ENCODE results near the gene ITM2C. TPM values are rescaled to one million over a fixed set of nuclear protein-coding genes. Genes with fewer than 3 reads are reported as not detected.
A peak's percentile ranks its signal among the peaks of the same experiment; 100 is the strongest.

ITM2C gene
- total and polyA plus RNA-seq, 2 of the 8 experiments (the other 6 are each of a cell fraction or from before 2014, with no cell fraction given) = 362 to 742 TPM

GRCh38 chr2:230877116-230877758, 12.5 kb downstream of the ITM2C start:
- peaks cover 16% of the 10 kb centered on the region for H3K79me1 ChIP-seq (ENCODE audit: low read depth, low read length)
- peaks cover 0 to 23% of the 10 kb centered on the region in 2 experiments; a peak in 2 of 4 replicates for H3K79me2 ChIP-seq (ENCODE audit: control insufficient read depth in 1 of 2, insufficient read depth in 2 of 2, low read length in 2 of 2)
- H3K4me1 ChIP-seq (replicated peaks in 1 of 4; ENCODE audit: control insufficient read depth in 3 of 4, insufficient read depth in 4 of 4, low read length in 3 of 4) = peaks cover 0 to 3% (median under 1%) of the 10 kb centered on the region in 4 experiments; a peak in 3 of 7 replicates
- no peak overlapping the region for H4K5ac ChIP-seq (ENCODE audit: insufficient read length, low read depth, low read length)
- peaks cover 7 to 30% of the 10 kb centered on the region in 2 experiments for H4K20me1 ChIP-seq (replicated peaks in 1 of 2; ENCODE audit: control insufficient read depth in 1 of 2, insufficient read depth in 2 of 2, low read length in 2 of 2)
- WGBS, 2 experiments (ENCODE audit: extremely low coverage in 1 of 2, insufficient coverage in 1 of 2, insufficient read length in 1 of 2, insufficient replicate concordance in 2 of 2, low coverage in 1 of 2, low lambda C conversion rate in 2 of 2, missing lambda C conversion rate in 1 of 2) = 96% methylated on average over 27 of the region's 27 CpGs; no CpG with 5 or more reads in 1 of the 2 experiments
- no peak overlapping the region for H3K9ac ChIP-seq (replicated peaks in 1 of 4; ENCODE audit: extremely low read depth in 1 of 4, low read depth in 3 of 4, low read length in 3 of 4)
- H2BK12ac ChIP-seq (ENCODE audit: low read depth, low read length) = no peak overlapping the region
- peaks cover 20 to 66% (median 46%) of the 10 kb centered on the region in 4 experiments for H3K36me3 ChIP-seq (ENCODE audit: control insufficient read depth in 2 of 4, insufficient read depth in 4 of 4, low read length in 3 of 4)
- no peak overlapping the region for H3K18ac ChIP-seq (ENCODE audit: extremely low read depth, low read length)
- no peaks in the 10 kb centered on the region for H3K9me3 ChIP-seq (ENCODE audit: insufficient read depth in 2 of 2, low read depth in 1 of 2, low read length in 1 of 2)
- H3K14ac ChIP-seq (ENCODE audit: insufficient read length) = no peak overlapping the region
- TF ChIP-seq PHF8 (conservative IDR thresholded peaks at IDR 0.05; ENCODE audit: low read depth, low read length) = no peak
- no peak for TF ChIP-seq SP2 (IDR thresholded peaks at IDR 0.05; ENCODE audit: low read length)
- TF ChIP-seq POLR2A (IDR thresholded peaks at IDR 0.05; ENCODE audit: control extremely low read depth in 1 of 2, low read depth in 2 of 2, low read length in 2 of 2) = no peak
- TF ChIP-seq SP1 (IDR thresholded peaks at IDR 0.05; ENCODE audit: low read depth, low read length) = no peak
- TF ChIP-seq EP300 (IDR thresholded peaks at IDR 0.05; ENCODE audit: borderline replicate concordance in 1 of 2, low read depth in 2 of 2, low read length in 2 of 2) = no peak
- no peaks in the 10 kb centered on the region; the same call in 1 of the 2 replicates for H3K23me2 ChIP-seq (ENCODE audit: low read depth, low read length)
- FAIRE-seq = no peak
- H3K4me3 ChIP-seq (ENCODE audit: extremely low read depth in 1 of 4, insufficient read depth in 2 of 4, low read depth in 3 of 4, low read length in 4 of 4) = no peak overlapping the region
- ChIA-PET CTCF (ENCODE audit: partially characterized antibody) (interaction anchor here (1.0 to 2.8 kb wide), 8 partner anchors 8 to 174 kb away, joined by 3 to 19 read pairs (median 7); partner anchors contain the start of gene GPR55), POLR2A (ENCODE audit: partially characterized antibody) (interaction anchor here (1.2 to 4.6 kb wide), 4 partner anchors 7 to 24 kb away, joined by 4 to 50 read pairs (median 8); partner anchors contain the start of gene ITM2C)
- H2AK5ac ChIP-seq (ENCODE audit: low read depth, low read length) = no peak overlapping the region
- H2BK120ac ChIP-seq (replicated peaks; ENCODE audit: low read depth, low read length) = no peak overlapping the region
- H3K4ac ChIP-seq (replicated peaks; ENCODE audit: insufficient read length, low read depth, low read length) = no peak overlapping the region
- H3K27ac ChIP-seq (ENCODE audit: low read depth, low read length) = no peak overlapping the region
- H2BK20ac ChIP-seq (ENCODE audit: low read length) = no peak overlapping the region
- peak in 1 of 2 experiments; percentile 38 for DNase-seq (ENCODE audit: low read depth in 1 of 2, low spot score in 2 of 2)
- no peak overlapping the region for H2AFZ ChIP-seq (ENCODE audit: low read length)
- H4K91ac ChIP-seq (replicated peaks; ENCODE audit: insufficient read length, low read length) = no peak overlapping the region
- H4K8ac ChIP-seq (ENCODE audit: extremely low read depth, insufficient read depth, low read length) = no peak overlapping the region
- no peak overlapping the region for H2BK15ac ChIP-seq (ENCODE audit: low read length)
- H3K23ac ChIP-seq (ENCODE audit: insufficient read length) = no peak overlapping the region
- no peak overlapping the region for H3K4me2 ChIP-seq (ENCODE audit: insufficient read depth in 1 of 2, low read depth in 2 of 2, low read length in 2 of 2)
- no peaks in the 10 kb centered on the region for H3K27me3 ChIP-seq (replicated peaks in 1 of 4; ENCODE audit: control insufficient read depth in 3 of 4, extremely low read depth in 1 of 4, insufficient read depth in 3 of 4, low read length in 3 of 4)
- H2BK5ac ChIP-seq (ENCODE audit: low read depth, low read length) = no peak overlapping the region; the same call in 1 of the 2 replicates
- no peak overlapping the region for H3K56ac ChIP-seq (replicated peaks; ENCODE audit: insufficient read length, low read depth, low read length)
